ENCODE measurements around the gene KIAA0753. TPM values are rescaled to one million over a fixed set of nuclear protein-coding genes. Genes with fewer than 3 reads are reported as not detected.

KIAA0753 gene
- total and polyA plus RNA-seq, 10 of the 15 experiments (the other 5 are each of a cell fraction or from before 2014, with no cell fraction given) = 2.2 to 15.2 (median 7.7) TPM

DNA sequence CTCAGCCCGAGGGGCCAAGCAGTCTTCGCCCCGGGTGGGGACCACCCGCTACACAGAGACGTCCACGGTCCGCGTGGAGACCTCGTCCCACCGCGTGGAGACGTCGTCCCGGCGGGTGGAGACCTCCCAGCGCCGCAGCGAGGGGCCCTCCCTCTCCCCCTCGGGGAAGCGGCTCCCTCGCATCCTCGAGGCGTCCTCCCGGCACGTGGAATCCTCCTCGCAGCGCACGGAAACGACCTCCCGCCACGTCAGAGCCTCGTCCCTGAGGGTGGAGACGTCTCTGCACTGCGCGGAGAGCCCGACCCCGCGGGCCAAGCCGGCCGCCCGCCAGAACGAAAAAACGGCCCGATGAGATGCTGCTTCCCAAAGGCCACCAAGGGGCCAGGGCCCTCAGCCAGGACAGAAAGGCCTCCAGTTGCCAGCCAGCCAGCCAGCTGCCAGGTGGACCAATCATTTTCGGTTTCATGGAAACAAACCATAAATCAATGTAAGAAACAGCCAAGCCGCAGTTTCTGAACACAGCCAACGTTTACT lies 11.5 kb upstream of the KIAA0753 start (continued):
- TF ChIP-seq ETV6 (conservative IDR thresholded peaks at IDR 0.05 in 1 of 2, IDR thresholded peaks at IDR 0.05 in 1 of 2; ENCODE audit: borderline replicate concordance in 1 of 2, low read depth in 1 of 2) (no peak), BRCA1 (IDR thresholded peaks at IDR 0.05; ENCODE audit: low read depth, low read length) (no peak), MEF2B (IDR thresholded peaks at IDR 0.05; ENCODE audit: partially characterized antibody, poor library complexity, severe bottlenecking) (no peak), RUNX3 (IDR thresholded peaks at IDR 0.05; ENCODE audit: low read length) (peak; percentile 6; the same call in 1 of the 2 replicates), SUPT20H (IDR thresholded peaks at IDR 0.05; ENCODE audit: borderline replicate concordance, control insufficient read depth, low read depth, low read length) (no peak), ZNF274 (IDR thresholded peaks at IDR 0.05; ENCODE audit: insufficient read depth, insufficient read length) (no peak), ZZZ3 (IDR thresholded peaks at IDR 0.05; ENCODE audit: control insufficient read depth, insufficient read length, low read depth) (no peak), IKZF1 (conservative IDR thresholded peaks at IDR 0.05) (0 out of 2 replicates have a peak, but pooled peaks have one; percentile 26), RFX5 (IDR thresholded peaks at IDR 0.05; ENCODE audit: low read depth, low read length) (no peak), DPF2 (IDR thresholded peaks at IDR 0.05) (no peak), CREM (IDR thresholded peaks at IDR 0.05; ENCODE audit: low read depth) (no peak), IKZF2 (IDR thresholded peaks at IDR 0.05) (0 out of 4 replicates have a peak, but pooled peaks of 1 of the 2 experiments have one; percentile 13), EGR1 (IDR thresholded peaks at IDR 0.05; ENCODE audit: borderline replicate concordance in 1 of 2, low read depth in 2 of 2, low read length in 2 of 2) (no peak), RELA (IDR thresholded peaks at IDR 0.05; ENCODE audit: borderline replicate concordance, partially characterized antibody) (no peak), RAD21 (IDR thresholded peaks at IDR 0.05; ENCODE audit: insufficient read depth, low read depth, low read length) (no peak), SIN3A (IDR thresholded peaks at IDR 0.05; ENCODE audit: low read depth, low read length) (no peak), EED (IDR thresholded peaks at IDR 0.05; ENCODE audit: low read depth) (no peak), CHD1 (IDR thresholded peaks at IDR 0.05; ENCODE audit: low read depth, low read length) (no peak), RBBP5 (conservative IDR thresholded peaks at IDR 0.05) (no peak)
- TF ChIP-seq, protein P1, sequence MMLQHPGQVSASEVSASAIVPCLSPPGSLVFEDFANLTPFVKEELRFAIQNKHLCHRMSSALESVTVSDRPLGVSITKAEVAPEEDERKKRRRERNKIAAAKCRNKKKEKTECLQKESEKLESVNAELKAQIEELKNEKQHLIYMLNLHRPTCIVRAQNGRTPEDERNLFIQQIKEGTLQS (IDR thresholded peaks at IDR 0.05; ENCODE audit: borderline replicate concordance, extremely low read depth, low read depth, low read length) = no peak
- TF ChIP-seq, protein P2, sequence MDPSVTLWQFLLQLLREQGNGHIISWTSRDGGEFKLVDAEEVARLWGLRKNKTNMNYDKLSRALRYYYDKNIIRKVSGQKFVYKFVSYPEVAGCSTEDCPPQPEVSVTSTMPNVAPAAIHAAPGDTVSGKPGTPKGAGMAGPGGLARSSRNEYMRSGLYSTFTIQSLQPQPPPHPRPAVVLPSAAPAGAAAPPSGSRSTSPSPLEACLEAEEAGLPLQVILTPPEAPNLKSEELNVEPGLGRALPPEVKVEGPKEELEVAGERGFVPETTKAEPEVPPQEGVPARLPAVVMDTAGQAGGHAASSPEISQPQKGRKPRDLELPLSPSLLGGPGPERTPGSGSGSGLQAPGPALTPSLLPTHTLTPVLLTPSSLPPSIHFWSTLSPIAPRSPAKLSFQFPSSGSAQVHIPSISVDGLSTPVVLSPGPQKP (IDR thresholded peaks at IDR 0.05; ENCODE audit: low read depth, low read length) = no peak
- TF ChIP-seq, protein P3, sequence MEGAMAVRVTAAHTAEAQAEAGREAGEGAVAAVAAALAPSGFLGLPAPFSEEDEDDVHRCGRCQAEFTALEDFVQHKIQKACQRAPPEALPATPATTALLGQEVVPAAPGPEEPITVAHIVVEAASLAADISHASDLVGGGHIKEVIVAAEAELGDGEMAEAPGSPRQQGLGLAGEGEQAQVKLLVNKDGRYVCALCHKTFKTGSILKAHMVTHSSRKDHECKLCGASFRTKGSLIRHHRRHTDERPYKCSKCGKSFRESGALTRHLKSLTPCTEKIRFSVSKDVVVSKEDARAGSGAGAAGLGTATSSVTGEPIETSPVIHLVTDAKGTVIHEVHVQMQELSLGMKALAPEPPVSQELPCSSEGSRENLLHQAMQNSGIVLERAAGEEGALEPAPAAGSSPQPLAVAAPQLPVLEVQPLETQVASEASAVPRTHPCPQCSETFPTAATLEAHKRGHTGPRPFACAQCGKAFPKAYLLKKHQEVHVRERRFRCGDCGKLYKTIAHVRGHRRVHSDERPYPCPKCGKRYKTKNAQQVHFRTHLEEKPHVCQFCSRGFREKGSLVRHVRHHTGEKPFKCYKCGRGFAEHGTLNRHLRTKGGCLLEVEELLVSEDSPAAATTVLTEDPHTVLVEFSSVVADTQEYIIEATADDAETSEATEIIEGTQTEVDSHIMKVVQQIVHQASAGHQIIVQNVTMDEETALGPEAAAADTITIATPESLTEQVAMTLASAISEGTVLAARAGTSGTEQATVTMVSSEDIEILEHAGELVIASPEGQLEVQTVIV (IDR thresholded peaks at IDR 0.05; ENCODE audit: borderline replicate concordance, partially characterized antibody) = no peak
- TF ChIP-seq, protein P4, sequence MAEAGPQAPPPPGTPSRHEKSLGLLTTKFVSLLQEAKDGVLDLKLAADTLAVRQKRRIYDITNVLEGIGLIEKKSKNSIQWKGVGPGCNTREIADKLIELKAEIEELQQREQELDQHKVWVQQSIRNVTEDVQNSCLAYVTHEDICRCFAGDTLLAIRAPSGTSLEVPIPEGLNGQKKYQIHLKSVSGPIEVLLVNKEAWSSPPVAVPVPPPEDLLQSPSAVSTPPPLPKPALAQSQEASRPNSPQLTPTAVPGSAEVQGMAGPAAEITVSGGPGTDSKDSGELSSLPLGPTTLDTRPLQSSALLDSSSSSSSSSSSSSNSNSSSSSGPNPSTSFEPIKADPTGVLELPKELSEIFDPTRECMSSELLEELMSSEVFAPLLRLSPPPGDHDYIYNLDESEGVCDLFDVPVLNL (IDR thresholded peaks at IDR 0.05; ENCODE audit: low read depth, low read length) = no peak
